HepG2 (cell line): Measurements from ENCODE around the gene RPS8. TPM values are rescaled to one million over a fixed set of nuclear protein-coding genes. Genes with fewer than 3 reads are reported as not detected.

ENCODE experiments used
- KAT8 ChIP-seq: IDR thresholded peaks from 2 replicates; pipeline ENCODE4 v1.6.1; 2016; ENCODE audit warnings: missing genetic modification reagents, missing compliant biosample characterization
- NFE2L1 ChIP-seq: sonication (generic); formaldehyde crosslinking; IDR thresholded peaks from 2 replicates; pipeline ENCODE4 v1.4.0; 2020; ENCODE audit warnings: missing genetic modification reagents, mild to moderate bottlenecking, borderline replicate concordance
- PAX8 ChIP-seq: sonication (generic); formaldehyde crosslinking; IDR thresholded peaks from 2 replicates; pipeline ENCODE4 v1.8.0; 2022; ENCODE audit warnings: mild to moderate bottlenecking, missing genetic modification reagents, borderline replicate concordance
- RBFOX2 ChIP-seq: fragments of 200-400 bp; formaldehyde crosslinking; IDR thresholded peaks from 2 replicates; pipeline ENCODE4 v1.6.1; 2017; ENCODE audit warnings: low read depth, mild to moderate bottlenecking, low read length
- SIN3A ChIP-seq: IDR thresholded peaks from 2 replicates; pipeline ENCODE4 v1.6.1; 2011; ENCODE audit warnings: low read depth, mild to moderate bottlenecking, control low read depth, low read length, borderline replicate concordance
- SMC3 ChIP-seq: IDR thresholded peaks from 2 replicates; pipeline ENCODE4 v1.6.1; 2011; ENCODE audit warnings: low read length, improper control_type of control experiment
- TFE3 ChIP-seq: IDR thresholded peaks from 2 replicates; pipeline ENCODE4 v1.6.1; 2016
- ZBTB1 ChIP-seq: sonication (generic); formaldehyde crosslinking; IDR thresholded peaks from 2 replicates; pipeline ENCODE4 v1.4.0; 2020; ENCODE audit warnings: missing genetic modification reagents, borderline replicate concordance
- ZBTB4 ChIP-seq: sonication (generic); formaldehyde crosslinking; IDR thresholded peaks from 2 replicates; pipeline ENCODE4 v1.4.0; 2020; ENCODE audit warnings: missing genetic modification reagents, mild to moderate bottlenecking, borderline replicate concordance
- ZNF224 ChIP-seq: sonication (generic); formaldehyde crosslinking; IDR thresholded peaks from 2 replicates; pipeline ENCODE4 v1.5.0; 2020; ENCODE audit warnings: mild to moderate bottlenecking, missing genetic modification reagents
- ZNF296 ChIP-seq: sonication (generic); formaldehyde crosslinking; conservative IDR thresholded peaks from 2 replicates; pipeline ENCODE4 v1.5.0; 2020; ENCODE audit warnings: mild to moderate bottlenecking, missing genetic modification reagents
- ZNF687 ChIP-seq: sonication (generic); formaldehyde crosslinking; IDR thresholded peaks from 2 replicates; pipeline ENCODE4 v1.5.1; 2020; ENCODE audit warnings: mild to moderate bottlenecking, missing genetic modification reagents, moderate library complexity
- ZNF841 ChIP-seq: sonication (generic); formaldehyde crosslinking; IDR thresholded peaks from 2 replicates; pipeline ENCODE4 v1.8.1; 2023; ENCODE audit warnings: missing genetic modification reagents, borderline replicate concordance
- ZNF879 ChIP-seq: sonication (generic); formaldehyde crosslinking; IDR thresholded peaks from 2 replicates; pipeline ENCODE4 v1.8.1; 2023; ENCODE audit warnings: missing genetic modification reagents
- polyA plus RNA-seq, 8 experiments: library from polyadenylated mRNA; depleted of rRNA in 3 of 8; stranded (reverse) in 7 of 8; unstranded in 1 of 8; fragments of >200 nt; fragmentation: Illumina TruSeq in 4 of 8; extraction: Trizol in 4 of 8; gene quantifications; 2 replicates each; pipeline versions ENCODE4 v1.2.1 to v1.2.3, GENCODE V29; 2011 to 2016; ENCODE audit warnings: low read depth in 4 of 8, missing spikeins in 1 of 8, mixed read lengths in 1 of 8; ENCODE audit not compliant: insufficient read depth in 1 of 8
- total RNA-seq, 5 experiments: library from RNA; depleted of rRNA; stranded (reverse); fragments of >200 nt; fragmentation: Illumina TruSeq; extraction: Trizol; gene quantifications; 2 replicates each; pipeline ENCODE4 v1.2.3, GENCODE V29; 2016; ENCODE audit warnings: low read depth in 1 of 5
- TF ChIP-seq, protein P1 (sequence below): IDR thresholded peaks from 2 replicates; pipeline ENCODE4 v1.4.0; 2020; ENCODE audit warnings: mild to moderate bottlenecking, missing genetic modification reagents

Gene RPS8
- total and polyA plus RNA-seq, 2 of the 13 experiments (the other 11 are each of a cell fraction or from before 2014, with no cell fraction given), result 2,628 to 2,822 TPM

GRCh38 chr1:44775078-44775929 is at the start of gene RPS8 (continued):
- TF ChIP-seq ZBTB1 (CRISPR knock-in tag), result no peak
- TF ChIP-seq ZNF224 (CRISPR knock-in tag), result no peak
- TF ChIP-seq ZNF841, result 0 out of 2 replicates have a peak, but pooled peaks have one; percentile 66
- peak; percentile 97 for TF ChIP-seq KAT8 (CRISPR knock-in tag)
- peak; percentile 73; the same call in 1 of the 2 replicates for TF ChIP-seq ZNF879 (CRISPR knock-in tag)
- TF ChIP-seq SIN3A, result peak; percentile 89; the same call in 1 of the 2 replicates
- no peak; the same call in 1 of the 2 replicates for TF ChIP-seq PAX8 (CRISPR knock-in tag)
- peak; percentile 74; the same call in 1 of the 2 replicates for TF ChIP-seq ZBTB4
- TF ChIP-seq SMC3, result no peak
- TF ChIP-seq NFE2L1, result peak; percentile 51; the same call in 1 of the 2 replicates
- peak; percentile 21; the same call in 1 of the 2 replicates for TF ChIP-seq TFE3 (CRISPR knock-in tag)
- TF ChIP-seq ZNF687 (CRISPR knock-in tag), result peak; percentile 94
- TF ChIP-seq, protein P1, sequence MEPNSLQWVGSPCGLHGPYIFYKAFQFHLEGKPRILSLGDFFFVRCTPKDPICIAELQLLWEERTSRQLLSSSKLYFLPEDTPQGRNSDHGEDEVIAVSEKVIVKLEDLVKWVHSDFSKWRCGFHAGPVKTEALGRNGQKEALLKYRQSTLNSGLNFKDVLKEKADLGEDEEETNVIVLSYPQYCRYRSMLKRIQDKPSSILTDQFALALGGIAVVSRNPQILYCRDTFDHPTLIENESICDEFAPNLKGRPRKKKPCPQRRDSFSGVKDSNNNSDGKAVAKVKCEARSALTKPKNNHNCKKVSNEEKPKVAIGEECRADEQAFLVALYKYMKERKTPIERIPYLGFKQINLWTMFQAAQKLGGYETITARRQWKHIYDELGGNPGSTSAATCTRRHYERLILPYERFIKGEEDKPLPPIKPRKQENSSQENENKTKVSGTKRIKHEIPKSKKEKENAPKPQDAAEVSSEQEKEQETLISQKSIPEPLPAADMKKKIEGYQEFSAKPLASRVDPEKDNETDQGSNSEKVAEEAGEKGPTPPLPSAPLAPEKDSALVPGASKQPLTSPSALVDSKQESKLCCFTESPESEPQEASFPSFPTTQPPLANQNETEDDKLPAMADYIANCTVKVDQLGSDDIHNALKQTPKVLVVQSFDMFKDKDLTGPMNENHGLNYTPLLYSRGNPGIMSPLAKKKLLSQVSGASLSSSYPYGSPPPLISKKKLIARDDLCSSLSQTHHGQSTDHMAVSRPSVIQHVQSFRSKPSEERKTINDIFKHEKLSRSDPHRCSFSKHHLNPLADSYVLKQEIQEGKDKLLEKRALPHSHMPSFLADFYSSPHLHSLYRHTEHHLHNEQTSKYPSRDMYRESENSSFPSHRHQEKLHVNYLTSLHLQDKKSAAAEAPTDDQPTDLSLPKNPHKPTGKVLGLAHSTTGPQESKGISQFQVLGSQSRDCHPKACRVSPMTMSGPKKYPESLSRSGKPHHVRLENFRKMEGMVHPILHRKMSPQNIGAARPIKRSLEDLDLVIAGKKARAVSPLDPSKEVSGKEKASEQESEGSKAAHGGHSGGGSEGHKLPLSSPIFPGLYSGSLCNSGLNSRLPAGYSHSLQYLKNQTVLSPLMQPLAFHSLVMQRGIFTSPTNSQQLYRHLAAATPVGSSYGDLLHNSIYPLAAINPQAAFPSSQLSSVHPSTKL (CRISPR knock-in tag), result peak; percentile 57
- peak; percentile 99 for TF ChIP-seq RBFOX2
- no peak for TF ChIP-seq ZNF296 (CRISPR knock-in tag)
